Embryonic facial prominence (tissue), 1 donor: ENCODE data around the gene DAB2.

Source experiments
- DNase-seq: peaks from one replicate; pipeline ENCODE4 v3.0.0-alpha.2; 2016; ENCODE audit errors: extremely low spot score

Gene DAB2

DNA sequence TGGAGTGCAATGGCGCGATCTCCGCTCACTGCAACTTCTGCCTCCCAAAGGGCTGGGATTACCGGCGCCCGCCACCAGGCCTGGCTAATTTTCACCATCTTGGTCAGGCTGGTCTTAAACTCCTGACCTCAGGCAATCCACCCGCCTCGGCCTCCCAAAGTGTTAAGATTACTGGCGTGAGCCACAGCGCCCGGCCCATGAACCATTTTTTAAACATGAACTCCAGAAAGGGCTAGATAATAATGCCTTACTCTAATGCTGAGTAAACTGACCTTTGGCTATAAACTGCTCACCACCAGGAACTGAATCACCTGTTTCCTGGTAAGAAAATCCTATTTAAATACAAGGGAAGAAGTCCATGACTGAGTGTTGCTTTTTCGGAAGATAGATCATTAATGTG is 23.2 kb upstream of the DAB2 start:
- DNase-seq, result no peak

DNA sequence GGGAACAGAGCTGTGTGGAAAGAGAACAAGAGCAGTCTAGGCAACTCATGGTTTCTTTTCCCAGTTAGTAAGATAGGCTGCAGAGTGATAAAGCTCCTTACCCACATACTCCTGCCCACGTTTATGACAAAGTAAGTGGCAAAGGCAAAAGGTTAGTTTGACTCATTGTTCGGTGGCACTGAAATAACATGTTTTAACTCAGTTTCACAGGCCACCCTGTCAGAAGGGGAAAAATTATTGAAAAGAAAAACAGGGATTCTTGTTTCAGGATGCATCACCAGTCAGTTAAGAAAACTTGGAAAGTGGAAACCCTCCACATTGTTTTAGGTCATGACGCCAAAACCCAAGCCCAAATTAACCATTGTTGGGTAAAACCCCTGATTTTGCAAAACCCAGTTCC is 22.3 kb upstream of the DAB2 start:
- DNase-seq, result no peak

DNA sequence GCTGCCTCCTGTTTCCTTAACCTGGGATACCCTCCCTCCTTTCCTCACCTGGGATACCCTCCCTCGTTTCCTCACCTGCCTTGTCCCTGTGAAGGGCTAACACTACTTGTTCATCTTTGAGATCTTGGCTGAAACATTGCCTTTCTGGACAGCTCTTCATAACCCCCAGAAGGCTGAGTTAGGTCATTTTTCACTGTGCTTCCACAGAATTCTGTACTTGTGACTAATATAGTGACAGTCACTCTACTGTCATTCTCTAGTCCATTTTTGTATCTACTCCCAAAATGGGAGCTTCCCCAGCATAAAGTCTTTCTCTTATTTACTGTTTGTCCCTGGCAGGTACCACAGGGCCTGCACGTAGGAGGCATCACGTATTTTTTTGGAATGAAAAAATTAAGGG is 21.5 kb upstream of the DAB2 start:
- no peak for DNase-seq

DNA sequence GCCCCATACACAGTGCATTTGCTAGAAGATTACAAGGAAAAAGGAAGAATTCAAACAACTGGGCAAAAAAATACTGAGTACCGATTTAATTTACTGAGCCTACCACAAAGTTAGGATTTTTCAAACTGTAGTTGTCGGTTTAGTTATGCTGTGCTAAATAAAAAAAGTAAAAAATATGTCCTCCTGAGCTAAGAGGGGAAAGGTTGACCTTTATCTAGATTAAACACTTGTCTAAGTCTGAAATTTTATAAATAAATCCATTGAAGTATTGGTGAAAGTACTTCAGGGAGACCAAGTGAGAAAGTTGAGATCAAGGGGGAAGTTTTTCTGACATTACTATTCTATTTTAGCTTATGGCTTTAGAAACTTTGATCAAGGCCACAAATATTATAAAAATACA is 19.1 kb upstream of the DAB2 start:
- DNase-seq, result no peak

DNA sequence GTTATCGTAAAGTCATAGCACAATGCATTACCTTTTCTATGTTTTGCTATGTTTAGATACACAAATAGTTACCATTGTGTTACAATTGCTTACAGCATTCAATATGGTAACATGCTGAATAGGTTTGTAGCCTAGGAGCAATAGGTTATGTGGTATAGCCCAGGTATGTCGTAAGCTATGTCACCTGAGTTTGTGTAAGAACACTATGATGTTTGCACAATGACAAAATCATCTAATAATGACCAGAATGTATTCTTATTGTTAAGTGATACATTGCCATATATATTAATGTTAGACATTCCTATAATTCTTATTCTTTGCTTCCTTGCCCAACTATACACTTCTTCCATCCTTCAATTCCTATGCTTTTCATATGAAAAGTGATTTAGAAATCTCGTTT is 18.2 kb upstream of the DAB2 start:
- DNase-seq, result no peak

DNA sequence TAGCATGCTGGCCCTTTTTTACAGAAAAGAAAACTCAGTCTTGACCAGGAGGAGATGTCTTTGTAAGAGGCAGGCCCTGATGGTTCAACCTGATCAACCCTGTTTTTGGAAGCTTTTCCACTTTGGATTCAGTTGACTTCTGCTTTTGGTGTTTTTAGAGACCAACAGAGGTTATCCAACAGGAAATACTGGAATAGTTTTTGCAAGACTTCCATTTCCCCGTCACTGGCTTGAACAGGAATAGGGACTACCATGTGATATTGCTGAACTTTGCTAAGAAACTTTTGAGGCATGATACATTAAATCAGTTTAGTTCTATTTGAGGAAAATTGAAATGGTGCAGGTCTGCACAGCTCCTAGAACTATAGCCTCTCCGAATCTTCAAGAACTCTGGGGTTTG is 17.1 kb upstream of the DAB2 start:
- no peak for DNase-seq

DNA sequence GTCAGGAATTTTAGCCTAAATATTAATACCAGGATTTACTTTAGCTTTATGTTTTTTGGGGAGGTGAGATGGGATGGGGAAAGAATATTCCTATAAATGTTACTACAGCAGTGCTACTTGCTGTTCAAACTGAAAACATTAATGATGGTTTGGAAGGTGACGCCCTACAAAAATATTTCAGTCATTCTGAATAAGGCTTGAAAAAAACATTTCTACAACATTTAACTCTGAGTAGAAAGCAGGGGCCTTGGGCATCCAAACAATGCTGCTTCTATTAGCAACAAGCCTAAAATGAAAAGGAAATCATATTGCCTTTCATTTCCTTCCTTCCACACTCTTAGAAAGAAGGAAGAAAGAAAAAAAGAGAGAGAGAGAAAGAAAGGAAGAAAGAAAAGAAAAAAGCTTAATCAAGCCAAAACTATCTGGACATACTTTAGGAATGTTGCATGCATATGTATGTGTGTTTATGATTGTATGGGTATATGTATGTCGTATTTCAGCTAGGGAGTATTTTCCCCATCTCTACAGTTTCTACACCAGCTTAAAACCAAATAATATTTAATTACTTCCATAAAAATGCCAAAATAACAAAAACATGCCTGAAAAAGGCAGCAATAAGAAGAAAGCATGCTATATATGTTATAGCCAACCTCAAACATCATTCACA is 16.3 kb upstream of the DAB2 start:
- DNase-seq, result no peak

DNA sequence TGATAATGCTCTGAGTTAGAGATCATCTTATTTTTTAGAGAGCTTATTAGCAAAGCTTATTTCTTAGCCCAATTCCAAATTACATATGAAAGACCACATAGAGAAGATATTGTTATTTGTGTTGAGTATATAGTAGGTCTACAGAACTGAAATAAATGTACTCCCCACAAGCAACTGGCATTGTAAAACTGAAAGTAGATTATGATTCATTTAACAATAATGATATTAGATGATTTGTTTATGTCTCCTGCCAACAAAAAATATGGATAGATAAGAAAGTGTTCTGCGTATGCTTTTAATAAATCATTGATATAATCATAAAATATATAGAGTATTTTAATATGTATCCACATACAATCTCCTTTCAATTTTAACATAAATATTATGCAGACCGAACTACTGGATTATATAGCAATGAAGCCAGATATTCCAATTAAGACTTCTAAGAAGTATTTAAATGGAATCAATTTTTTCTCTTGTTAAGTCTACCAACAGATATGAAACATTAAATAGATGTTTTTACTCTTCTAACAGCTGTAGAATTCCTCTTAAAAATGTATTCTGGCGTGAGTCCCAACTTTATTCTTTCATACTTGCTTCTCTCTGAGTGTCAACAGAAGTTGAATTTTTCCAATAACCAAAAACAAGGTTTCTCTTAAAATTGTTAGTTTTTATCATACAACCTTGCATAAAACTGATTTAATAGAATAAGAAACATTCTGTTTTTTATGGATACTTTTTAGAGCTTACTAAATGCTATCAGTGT is 15.6 kb upstream of the DAB2 start:
- no peak for DNase-seq

DNA sequence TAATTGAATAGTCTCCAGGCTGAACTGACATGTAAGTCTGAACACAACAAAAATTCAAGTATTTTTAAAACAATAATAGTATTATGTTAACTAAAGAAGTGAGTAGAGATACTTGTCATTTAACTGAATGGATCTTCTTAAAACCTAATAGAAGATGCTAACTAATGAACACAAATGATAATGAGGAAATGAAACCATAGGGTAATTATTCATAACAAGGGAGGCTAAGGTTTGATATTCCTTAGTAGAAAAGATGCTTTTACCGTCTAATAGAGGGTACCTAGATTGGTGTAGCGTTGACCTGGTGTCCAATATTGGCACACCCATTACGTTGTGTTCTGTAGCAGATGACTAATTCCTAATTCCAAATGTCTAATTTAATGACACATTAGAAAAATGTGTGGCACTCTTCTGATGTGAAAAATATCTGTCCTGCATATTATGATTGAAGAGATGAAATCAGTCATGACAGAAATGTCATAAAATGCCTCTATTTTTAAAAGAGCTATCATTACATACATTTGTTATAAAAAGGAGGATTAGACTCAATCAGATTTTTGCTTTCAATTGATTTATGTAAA is 14.9 kb upstream of the DAB2 start:
- DNase-seq, result no peak

DNA sequence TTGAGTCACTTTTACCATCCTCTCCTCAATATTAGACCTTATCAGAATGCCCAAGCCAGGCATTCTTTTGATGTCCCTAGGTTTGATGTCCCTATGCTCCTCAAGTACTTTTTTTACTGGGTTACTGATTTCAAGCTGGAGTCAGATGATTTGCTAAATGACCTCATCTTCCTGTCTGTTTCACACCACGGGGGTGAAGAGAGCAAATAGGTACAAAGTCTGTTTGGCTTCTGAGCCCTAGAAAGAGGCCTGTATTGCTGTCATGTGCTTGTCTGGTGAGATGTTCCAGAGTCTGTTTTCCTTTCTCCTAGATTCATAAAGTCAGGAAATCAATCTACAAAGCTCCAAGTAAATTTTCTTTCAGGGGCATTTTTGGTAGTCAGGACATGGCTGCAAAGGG is 12.7 kb upstream of the DAB2 start:
- DNase-seq, result no peak

DNA sequence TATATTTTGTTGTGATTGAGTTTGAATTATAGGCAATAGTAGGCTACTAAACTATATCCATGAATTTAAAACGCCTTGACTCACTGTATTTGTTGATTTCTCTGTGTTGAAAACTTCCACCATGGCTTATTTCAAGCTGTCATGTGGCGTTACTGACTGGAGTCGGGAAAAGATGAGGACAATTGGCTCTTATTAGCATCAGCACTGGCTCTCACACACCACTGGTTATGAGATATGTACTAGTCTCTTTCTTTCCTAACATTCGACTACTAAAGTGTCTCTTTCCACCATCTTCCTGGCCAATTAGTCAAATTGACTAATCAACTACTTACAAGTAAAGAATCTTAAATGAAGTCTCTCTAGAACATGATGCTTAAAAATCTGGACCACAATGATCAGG is 9.1 kb upstream of the DAB2 start:
- no peak for DNase-seq

DNA sequence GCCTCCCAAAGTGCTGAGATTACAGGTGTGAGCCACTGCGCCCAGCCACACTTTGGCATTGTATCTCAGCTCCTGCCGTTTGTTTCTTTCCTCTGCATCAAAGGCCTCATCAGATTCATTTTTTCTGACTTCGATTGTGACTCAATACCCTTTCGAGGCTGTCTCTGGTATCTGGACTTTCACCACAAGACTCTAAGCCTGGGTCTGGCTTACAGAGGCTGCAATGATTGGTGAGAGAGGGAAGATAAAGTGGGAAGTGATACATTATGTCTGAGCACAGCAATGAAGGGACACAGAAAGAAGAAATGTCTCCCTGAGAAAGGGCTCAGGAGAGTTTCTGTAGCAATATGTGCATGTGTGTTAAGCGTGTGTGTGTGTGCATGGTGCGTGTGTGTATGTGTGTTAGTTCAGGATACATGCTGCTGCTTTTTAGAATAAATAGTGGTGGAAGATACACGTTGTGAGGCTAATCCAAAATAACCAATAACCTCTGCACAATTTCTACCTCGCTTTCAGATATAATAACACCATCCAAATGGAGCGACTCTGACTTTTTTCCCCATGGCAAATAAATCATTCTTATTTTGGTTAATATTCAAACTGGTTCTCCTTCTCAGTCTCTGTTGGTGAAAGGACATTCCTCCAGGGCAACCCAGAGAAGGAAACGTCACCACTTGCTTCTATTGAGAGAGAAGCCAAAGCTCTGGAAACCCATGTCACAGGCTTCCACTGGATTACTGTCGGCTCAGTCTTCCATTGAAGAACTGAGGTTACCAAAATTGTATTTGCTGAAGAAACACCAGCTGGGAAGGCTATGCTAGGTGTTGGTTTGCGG is 8.1 kb upstream of the DAB2 start:
- no peak for DNase-seq

DNA sequence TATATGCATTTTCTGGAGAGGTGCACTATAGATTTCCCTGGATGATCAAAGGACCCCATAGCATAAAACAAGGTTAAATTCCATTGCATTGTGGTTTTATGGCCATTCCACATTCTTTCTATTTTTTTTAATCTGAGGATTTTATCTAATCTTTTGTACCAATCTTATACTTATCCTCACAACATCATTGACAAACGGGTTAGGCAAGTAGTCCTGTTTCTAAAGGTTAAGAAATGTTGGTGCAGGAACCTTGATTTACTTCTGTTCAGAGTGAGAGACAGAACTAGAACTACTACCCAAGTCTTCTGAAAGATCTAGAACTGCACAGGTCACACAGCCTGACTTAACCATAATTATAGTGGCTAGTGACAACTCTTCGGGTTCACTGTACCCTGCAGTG is 5.7 kb upstream of the DAB2 start:
- DNase-seq, result no peak

DNA sequence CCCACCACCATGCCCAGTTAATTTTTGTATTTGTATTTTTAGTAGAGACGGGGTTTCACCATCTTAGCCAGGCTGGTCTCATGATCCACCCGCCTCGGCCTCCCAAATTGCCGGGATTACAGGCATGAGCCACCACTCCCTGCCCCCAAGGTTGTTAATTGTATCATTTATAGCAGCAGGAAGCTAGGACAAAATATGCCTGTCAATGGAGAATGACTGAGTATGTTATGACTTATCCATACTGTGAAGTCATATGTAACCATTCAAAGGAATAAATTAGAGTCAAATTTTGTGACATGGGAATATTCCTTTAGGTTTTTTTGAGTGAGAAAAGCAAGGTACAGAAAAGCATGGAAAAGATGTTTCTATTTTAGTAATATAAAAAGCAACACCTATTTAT is 3.9 kb upstream of the DAB2 start:
- DNase-seq, result no peak

DNA sequence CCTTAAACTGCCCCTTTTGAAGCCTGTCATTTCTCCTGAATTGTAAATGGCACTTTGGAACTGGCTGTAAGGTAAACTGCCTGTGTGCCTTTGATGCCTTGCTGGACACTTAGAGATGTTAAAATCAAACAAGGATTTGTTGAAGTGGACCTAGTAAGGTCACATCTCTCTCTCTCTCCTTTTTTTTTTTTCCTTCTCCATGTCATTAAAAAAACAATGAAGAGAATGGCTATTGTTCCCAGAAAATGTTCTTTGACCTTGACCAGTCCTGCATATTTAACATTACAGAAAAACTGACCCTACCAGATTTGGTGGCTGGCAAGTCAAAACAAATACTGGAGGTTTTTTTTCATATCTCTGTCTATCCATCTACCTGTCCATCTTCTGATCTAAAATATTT is 2.9 kb upstream of the DAB2 start:
- no peak for DNase-seq

DNA sequence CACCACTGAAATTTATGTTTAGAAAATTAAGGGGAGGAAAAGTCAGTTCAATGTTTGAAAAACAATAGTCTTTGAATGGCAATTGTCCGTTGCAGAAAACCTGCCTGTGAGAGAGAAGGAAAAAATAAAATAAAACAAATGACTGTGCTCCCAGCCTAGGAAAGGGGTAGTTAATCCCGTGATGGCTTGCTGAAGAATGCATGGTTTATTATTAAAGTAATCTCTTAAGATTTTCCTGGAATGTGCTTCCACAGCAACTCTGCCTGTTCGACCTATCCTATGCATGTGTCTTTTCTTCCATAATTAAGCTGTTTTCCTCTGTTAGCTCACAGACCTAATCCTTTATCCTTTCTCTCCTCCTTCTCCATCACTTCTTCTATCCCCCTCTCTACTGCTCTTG is 2.4 kb upstream of the DAB2 start:
- no peak for DNase-seq

DNA sequence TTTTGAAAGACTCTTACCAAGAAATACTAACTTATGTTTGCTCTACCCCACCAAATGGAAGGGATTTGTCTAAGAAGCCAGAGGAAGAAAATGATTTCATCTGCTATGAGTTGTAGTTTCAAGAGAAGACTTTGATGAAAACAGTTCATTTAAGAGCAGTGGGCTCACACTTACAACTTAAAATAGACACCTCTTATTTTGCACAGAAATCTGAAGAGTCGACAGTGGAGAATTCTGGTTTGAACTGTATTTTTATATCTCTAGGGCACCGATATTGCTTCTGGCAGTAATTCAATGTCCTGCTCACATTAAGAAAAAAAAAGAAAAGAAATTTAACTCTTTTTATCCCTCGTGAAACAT is 1.9 kb upstream of the DAB2 start:
- no peak for DNase-seq

DNA sequence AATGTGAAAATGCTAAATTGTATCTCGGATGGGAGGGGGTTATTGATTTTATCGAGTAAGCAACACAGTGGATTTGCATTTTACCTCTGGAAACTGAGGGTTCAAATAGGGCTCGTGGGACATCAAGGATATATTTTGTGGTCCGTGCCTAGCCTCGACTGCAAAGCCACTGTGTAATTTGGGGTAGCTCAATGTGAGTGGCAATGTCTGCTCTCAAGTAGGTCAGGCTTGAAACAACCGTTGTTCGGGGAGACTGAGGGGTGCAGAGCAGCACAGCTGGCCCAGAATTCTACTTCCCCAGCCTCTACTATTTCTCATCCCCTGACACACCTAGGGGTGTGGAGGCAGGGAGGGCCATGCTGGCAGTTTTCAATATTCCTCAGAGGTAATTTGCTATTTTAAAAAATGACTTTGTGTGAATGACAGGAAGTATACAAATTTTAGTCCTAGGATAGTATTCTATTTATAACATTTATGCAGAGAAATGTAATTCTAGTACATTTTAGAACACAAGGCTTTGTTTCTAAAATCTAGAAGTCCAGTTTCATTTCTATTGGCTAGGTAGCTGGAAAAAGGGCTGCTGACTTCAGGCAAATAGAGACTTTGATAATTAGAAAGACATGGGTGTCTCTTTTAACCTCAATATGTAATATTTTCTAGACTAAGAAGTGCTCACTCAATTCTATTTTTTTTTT is 1.4 kb upstream of the DAB2 start:
- DNase-seq, result no peak

DNA sequence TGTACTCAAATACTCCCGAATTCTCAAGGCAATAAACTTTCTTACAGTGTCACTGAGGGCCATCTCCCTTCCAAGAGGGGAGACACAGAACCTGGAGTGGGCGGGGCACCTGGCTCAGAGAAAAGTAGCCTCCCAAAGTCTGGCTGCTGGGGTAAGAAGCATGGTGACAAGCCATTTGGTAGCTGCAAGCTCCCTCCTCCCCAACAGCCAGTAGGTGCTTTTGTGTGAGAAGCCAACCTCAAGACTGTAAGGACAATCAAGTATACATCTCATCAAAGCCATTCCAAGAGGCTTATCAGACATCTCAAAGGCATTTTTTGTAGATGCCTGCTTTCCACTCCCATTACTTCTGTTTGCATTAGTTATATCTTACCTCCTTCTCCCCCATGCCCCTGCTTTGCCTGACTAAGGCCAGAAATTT is 1.4 kb downstream of the DAB2 start:
- DNase-seq, result no peak

DNA sequence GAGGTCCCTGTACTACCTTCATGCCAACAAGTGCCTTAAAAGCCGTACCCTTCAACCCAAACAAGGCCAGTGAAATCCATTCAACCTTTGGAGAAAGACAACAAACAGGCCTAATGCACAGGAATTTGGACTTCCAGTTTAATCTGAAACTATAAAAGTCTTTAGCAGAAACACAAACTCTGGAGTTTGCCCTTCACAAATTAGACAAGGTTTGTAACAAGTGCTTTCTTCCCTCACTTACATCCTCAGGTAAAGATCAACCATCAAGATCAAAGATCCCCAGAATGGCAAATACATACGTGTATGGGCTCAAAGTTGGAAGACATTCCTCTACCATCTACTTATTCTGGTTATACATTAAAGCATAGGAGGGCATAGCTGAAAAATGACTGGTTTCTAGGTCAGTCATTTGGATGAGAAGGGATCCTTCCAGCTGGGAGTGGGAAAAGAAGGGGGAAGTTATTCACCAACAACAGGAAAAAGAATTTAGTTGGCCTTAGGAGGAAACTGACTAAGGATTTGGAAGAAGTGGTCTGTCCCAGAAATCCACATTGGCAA is 2.0 kb downstream of the DAB2 start:
- no peak for DNase-seq

DNA sequence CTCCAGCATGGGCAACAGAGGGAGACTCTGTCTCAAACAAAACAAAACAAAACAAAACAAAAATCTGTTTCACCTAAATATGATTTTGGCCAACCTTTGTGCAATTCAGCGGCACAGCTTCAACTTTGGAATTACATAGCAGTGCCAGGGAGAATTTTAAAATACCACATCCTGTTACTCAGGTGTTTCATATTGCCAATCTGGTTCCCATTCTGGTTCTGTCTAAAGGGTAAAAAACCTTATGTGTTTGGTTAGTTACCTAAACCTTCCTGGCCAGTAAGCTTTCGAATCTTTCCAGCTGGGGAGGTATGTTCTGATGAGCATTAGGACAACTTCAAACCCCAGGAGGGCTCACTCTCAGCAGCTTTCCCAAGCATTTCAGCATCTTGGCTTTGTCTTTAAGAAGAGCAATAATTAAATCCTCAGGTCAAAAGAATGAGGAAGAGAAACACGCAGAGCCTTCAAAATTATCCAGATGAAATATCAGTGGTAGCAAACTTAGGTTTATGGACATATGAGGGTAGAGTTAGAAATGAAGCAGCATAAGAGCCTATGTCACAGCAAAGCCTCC is 2.7 kb downstream of the DAB2 start:
- DNase-seq, result no peak
